B cell (primary cell): Measurements from ENCODE around the gene XPNPEP3.

ENCODE experiments used
- CTCF ChIP-seq: fragments of 200-600 bp; IDR thresholded peaks from one replicate; pipeline ENCODE4 v1.8.0; 2022; ENCODE audit warnings: antibody characterized with exemption, mild to moderate bottlenecking
- EZH2 ChIP-seq: IDR thresholded peaks from 2 replicates; pipeline ENCODE4 v1.6.1; 2012; ENCODE audit warnings: borderline replicate concordance, low read depth, mild to moderate bottlenecking, moderate library complexity, low read length; ENCODE audit not compliant: insufficient read depth, poor library complexity, severe bottlenecking

GRCh38 chr22:40894417-40894816 lies 37.5 kb downstream of the XPNPEP3 start:
- TF ChIP-seq CTCF = no peak
- no peak for TF ChIP-seq EZH2
